PC-3 (cell line): ENCODE data around the gene TK2. TPM values are rescaled to one million over a fixed set of nuclear protein-coding genes. Genes with fewer than 3 reads are reported as not detected.
"Not testable (repeated sequence)": the region's sequence is repeated elsewhere in the genome, so short reads cannot be mapped to it uniquely, and the experiment has no call there.

Experiments used
- ATAC-seq: fragments of 200-7000 bp; cut with Tn5 transposase; 2 replicates; pipeline ENCODE4 v1.9.1; 2020; ENCODE audit warnings: mild to moderate bottlenecking, moderate library complexity
- BruUV-seq: library from RNA; stranded (reverse); fragments of 400-500 nt; replicated peaks from 2 replicates; lab custom pipeline; 2021; lab: Mats Ljungman, UMichigan
- CTCF ChIA-PET: fragments of 300-600 bp; sonication (Branson Sonifier 250); formaldehyde crosslinking; loops from one replicate; lab custom pipeline; 2022; ENCODE audit warnings: antibody characterized with exemption; lab: Charles Lee
- POLR2A ChIA-PET: fragments of 300-600 bp; sonication (Branson Sonifier 250); formaldehyde crosslinking; loops from one replicate; lab custom pipeline; 2022; ENCODE audit warnings: antibody characterized with exemption; ENCODE audit not compliant: unreplicated experiment; lab: Charles Lee
- DNase-seq: peaks from one replicate; pipeline ENCODE4 v3.0.0-alpha.2; 2015
- H2AFZ ChIP-seq: fragments of 300-600 bp; sonication (generic); 2 replicates; pipeline ENCODE4 v1.6.0; 2016; ENCODE audit warnings: antibody characterized with exemption, low read length
- H3F3A ChIP-seq: fragments of 300-600 bp; sonication (generic); one replicate; pipeline ENCODE4 v1.6.0; 2017; ENCODE audit warnings: antibody characterized with exemption, low read length, control low read depth, mild to moderate bottlenecking; ENCODE audit not compliant: unreplicated experiment
- H3K27ac ChIP-seq: fragments of 300-600 bp; sonication (generic); 2 replicates; pipeline ENCODE4 v1.5.1; 2016; ENCODE audit warnings: mild to moderate bottlenecking, low read length
- H3K27me3 ChIP-seq: fragments of 300-600 bp; sonication (generic); 2 replicates; pipeline ENCODE4 v1.6.1; 2016; ENCODE audit warnings: low read length, mixed read lengths
- H3K36me3 ChIP-seq: fragments of 300-600 bp; sonication (generic); 2 replicates; pipeline ENCODE4 v1.6.1; 2016; ENCODE audit warnings: low read depth, mixed run types, low read length, mixed read lengths
- H3K4me1 ChIP-seq: fragments of 300-600 bp; sonication (generic); 2 replicates; pipeline ENCODE4 v1.5.1; 2016; ENCODE audit warnings: low read length; ENCODE audit not compliant: insufficient read depth
- H3K4me2 ChIP-seq: fragments of 300-600 bp; sonication (generic); 2 replicates; pipeline ENCODE4 v1.6.0; 2016; ENCODE audit warnings: low read length
- H3K4me3 ChIP-seq: fragments of 300-600 bp; sonication (generic); 2 replicates; pipeline ENCODE4 v1.5.1; 2016; ENCODE audit warnings: mild to moderate bottlenecking, low read length, mixed read lengths
- H3K79me2 ChIP-seq: fragments of 300-600 bp; sonication (generic); 2 replicates; pipeline ENCODE4 v1.6.1; 2017; ENCODE audit warnings: low read length, mixed read lengths
- H3K9ac ChIP-seq: fragments of 300-600 bp; sonication (generic); 2 replicates; pipeline ENCODE4 v1.6.0; 2016; ENCODE audit warnings: mild to moderate bottlenecking, low read length
- H3K9me2 ChIP-seq: fragments of 300-600 bp; sonication (generic); replicated peaks from 2 replicates; pipeline ENCODE4 v1.6.1; 2016; ENCODE audit warnings: mixed run types, low read length, mixed read lengths
- H3K9me3 ChIP-seq: fragments of 300-600 bp; sonication (generic); 2 replicates; pipeline ENCODE4 v1.6.1; 2016; ENCODE audit warnings: low read length, mixed read lengths
- H4K20me1 ChIP-seq: fragments of 300-600 bp; sonication (generic); 2 replicates; pipeline ENCODE4 v1.6.1; 2016; ENCODE audit warnings: low read length, mixed read lengths
- CTCF ChIP-seq: fragments of 300-600 bp; sonication (generic); conservative IDR thresholded peaks from 2 replicates; pipeline ENCODE4 v1.5.1; 2017; ENCODE audit warnings: antibody characterized with exemption, low read depth, mild to moderate bottlenecking, low read length
- EZH2 ChIP-seq: fragments of 300-600 bp; sonication (generic); IDR thresholded peaks from one replicate; pipeline ENCODE4 v1.6.1; 2017; ENCODE audit warnings: antibody characterized with exemption, mild to moderate bottlenecking, low read length; ENCODE audit not compliant: unreplicated experiment
- EZH2phosphoT487 ChIP-seq: fragments of 300-600 bp; sonication (generic); IDR thresholded peaks from 2 replicates; pipeline ENCODE4 v1.6.1; 2018; ENCODE audit warnings: mild to moderate bottlenecking, antibody characterized with exemption, low read length, borderline replicate concordance
- intact Hi-C: fragments of 100-400 bp; cut with micrococcal nuclease; formaldehyde crosslinking; loops from 2 replicates; pipeline ENCODE4 v1.9.0; 2023
- total RNA-seq: library from RNA; depleted of rRNA; stranded (reverse); fragments of >200 nt; gene quantifications from 2 replicates; pipeline ENCODE4 v1.2.3, GENCODE V29; 2014

The TK2 gene
- total RNA-seq, 1 experiment from 2014 or later: 8.3 TPM

GRCh38 chr16:66568355-66568754 is 18.4 kb upstream of the TK2 start:
- Histone ChIP-seq H3K4me3 (no peak overlapping the region), H3K36me3 (no peaks in the 10 kb centered on the region), H3K27me3 (no peaks in the 10 kb centered on the region), H3K9me2 (no peaks in the 10 kb centered on the region), H3K9ac (no peak overlapping the region), H2AFZ (no peak overlapping the region), H4K20me1 (no peaks in the 10 kb centered on the region), H3F3A (no peaks in the 10 kb centered on the region), H3K4me1 (peaks cover 12% of the 10 kb centered on the region), H3K9me3 (no peaks in the 10 kb centered on the region), H3K4me2 (no peak overlapping the region), H3K79me2 (no peaks in the 10 kb centered on the region), H3K27ac (no peak overlapping the region)
- ChIA-PET CTCF (no interaction called here), POLR2A (no interaction called here)
- no peak for TF ChIP-seq EZH2
- no peak for TF ChIP-seq CTCF
- no peak for TF ChIP-seq EZH2phosphoT487
- BruUV-seq: no TSS peak
- DNase-seq: no peak
- intact Hi-C loops: no loop called here
- ATAC-seq: no peak

- H3K27ac ChIP-seq, CTCF ChIA-PET, H3K4me2 ChIP-seq, H3K9me2 ChIP-seq, POLR2A ChIA-PET, ATAC-seq, DNase-seq, H3K36me3 ChIP-seq, H3K9ac ChIP-seq, H2AFZ ChIP-seq, H3K79me2 ChIP-seq, H3F3A ChIP-seq, intact Hi-C loops, H3K9me3 ChIP-seq, H3K4me3 ChIP-seq, H3K27me3 ChIP-seq, BruUV-seq, H4K20me1 ChIP-seq: not testable (repeated sequence)
- H3K4me1 ChIP-seq: peaks cover 12% of the 10 kb centered on the region
These were observed 17.3 kb upstream of the TK2 start for GRCh38 chr16:66567270-66567669.

- Histone ChIP-seq H3K79me2 (no peaks in the 10 kb centered on the region), H3K4me2 (no peak within 1 kb of the TSS), H3K36me3 (no peaks in the 10 kb centered on the region), H3K9me2 (no peaks in the 10 kb centered on the region), H3K27me3 (no peaks in the 10 kb centered on the region), H3K4me1 (peaks cover 12% of the 10 kb centered on the region), H3F3A (no peaks in the 10 kb centered on the region), H3K9ac (no peak within 1 kb of the TSS), H3K9me3 (no peaks in the 10 kb centered on the region), H2AFZ (no peak within 1 kb of the TSS), H3K4me3 (no peak within 1 kb of the TSS), H3K27ac (no peak within 1 kb of the TSS), H4K20me1 (no peaks in the 10 kb centered on the region)
- TF ChIP-seq CTCF (no peak), EZH2 (no peak), EZH2phosphoT487 (no peak)
- ATAC-seq (no peak), DNase-seq (no peak)
- ChIA-PET CTCF (no interaction called here), POLR2A (no interaction called here)
- BruUV-seq: no TSS peak
- intact Hi-C loops: no loop called here
These were observed 16.4 kb upstream of the TK2 start, which contains the start of gene CMTM1 for GRCh38 chr16:66566051-66566901. Gene CMTM1, plus strand, starts transcription at chr16:66566439. Its CDS starts 75 bp downstream, at chr16:66566514.
